Activated CD4-positive, alpha-beta memory T cell treated with anti-CD3 and anti-CD28 coated beads for 36 hours (primary cell): ENCODE data around the gene TNNT1. TPM values are rescaled to one million over a fixed set of nuclear protein-coding genes. Genes with fewer than 3 reads are reported as not detected.
A peak's percentile ranks its signal among the peaks of the same experiment; 100 is the strongest.
"Not testable (repeated sequence)": the region's sequence is repeated elsewhere in the genome, so short reads cannot be mapped to it uniquely, and the experiment has no call there.

Source experiments
- CTCF ChIA-PET: fragments of 350-600 bp; sonication (Branson Sonifier 250); formaldehyde crosslinking; loops from one replicate; lab custom pipeline; 2021; ENCODE audit warnings: antibody characterized with exemption, inconsistent platforms; lab: Charles Lee
- POLR2A ChIA-PET: fragments of 350-600 bp; sonication (Branson Sonifier 250); formaldehyde crosslinking; loops from one replicate; lab custom pipeline; 2021; ENCODE audit warnings: antibody characterized with exemption; lab: Charles Lee
- DNase-seq: peaks from one replicate; pipeline ENCODE4 v3.0.0-alpha.2; 2020
- H3K27ac Mint-ChIP-seq: one replicate; pipeline ENCODE4 v1.8.0; 2021; ENCODE audit warnings: mixed read lengths
- H3K27me3 Mint-ChIP-seq: one replicate; pipeline ENCODE4 v1.8.0; 2021; ENCODE audit warnings: mixed read lengths
- H3K36me3 Mint-ChIP-seq: one replicate; pipeline ENCODE4 v1.8.0; 2021; ENCODE audit warnings: mixed read lengths
- H3K4me1 Mint-ChIP-seq: one replicate; pipeline ENCODE4 v1.8.0; 2021; ENCODE audit warnings: low read depth, mixed read lengths
- H3K4me3 Mint-ChIP-seq: one replicate; pipeline ENCODE4 v1.8.0; 2021; ENCODE audit warnings: mild to moderate bottlenecking, mixed read lengths
- H3K9me3 Mint-ChIP-seq: one replicate; pipeline ENCODE4 v1.8.0; 2021; ENCODE audit warnings: mixed read lengths
- intact Hi-C: fragments of 100-400 bp; cut with micrococcal nuclease; formaldehyde crosslinking; loops from one replicate; pipeline ENCODE4 v1.15.1; 2023
- total RNA-seq, 2 experiments: library from RNA; stranded (reverse); gene quantifications; one replicate each; pipeline ENCODE4 v1.2.3, GENCODE V29; 2021

The TNNT1 gene
- total RNA-seq, 2 experiments from 2014 or later = not detected

DNA sequence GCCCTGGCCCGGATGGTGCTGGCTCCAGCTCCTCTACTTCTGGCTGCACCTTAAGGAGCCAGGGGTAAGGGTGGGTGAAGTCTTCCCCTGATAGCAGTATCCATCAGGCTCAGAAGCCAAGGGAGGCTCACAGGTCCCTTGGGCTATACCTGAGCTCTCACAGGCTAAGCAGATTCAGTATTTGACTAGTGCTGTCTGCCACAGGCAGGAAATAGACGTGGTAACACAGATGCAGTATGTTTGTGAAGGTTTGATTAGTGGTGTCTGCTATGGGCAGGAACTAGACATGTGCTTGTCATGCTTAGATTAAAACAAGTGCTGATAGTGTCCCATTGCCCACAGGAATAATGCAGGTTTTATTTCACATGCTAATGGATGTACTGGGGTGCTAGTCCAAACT is 27.1 kb upstream of the TNNT1 start:
- Mint-ChIP-seq H3K36me3 (no peaks in the 10 kb centered on the region), H3K4me1 (peaks cover 21% of the 10 kb centered on the region), H3K27ac (no peak overlapping the region), H3K4me3 (no peak overlapping the region), H3K27me3 (peaks cover 65% of the 10 kb centered on the region), H3K9me3 (no peaks in the 10 kb centered on the region)
- CTCF ChIA-PET = interaction anchor here (3.2 kb wide), 1 partner anchor 16 kb away, joined by 17 read pairs; no protein-coding TSS in a partner anchor
- POLR2A ChIA-PET = no interaction called here
- DNase-seq = no peak
- intact Hi-C loops = loop anchor here (10.0 kb wide), 1 partner anchor 79 kb away; the partner anchor contains the start of gene PPP6R1

DNA sequence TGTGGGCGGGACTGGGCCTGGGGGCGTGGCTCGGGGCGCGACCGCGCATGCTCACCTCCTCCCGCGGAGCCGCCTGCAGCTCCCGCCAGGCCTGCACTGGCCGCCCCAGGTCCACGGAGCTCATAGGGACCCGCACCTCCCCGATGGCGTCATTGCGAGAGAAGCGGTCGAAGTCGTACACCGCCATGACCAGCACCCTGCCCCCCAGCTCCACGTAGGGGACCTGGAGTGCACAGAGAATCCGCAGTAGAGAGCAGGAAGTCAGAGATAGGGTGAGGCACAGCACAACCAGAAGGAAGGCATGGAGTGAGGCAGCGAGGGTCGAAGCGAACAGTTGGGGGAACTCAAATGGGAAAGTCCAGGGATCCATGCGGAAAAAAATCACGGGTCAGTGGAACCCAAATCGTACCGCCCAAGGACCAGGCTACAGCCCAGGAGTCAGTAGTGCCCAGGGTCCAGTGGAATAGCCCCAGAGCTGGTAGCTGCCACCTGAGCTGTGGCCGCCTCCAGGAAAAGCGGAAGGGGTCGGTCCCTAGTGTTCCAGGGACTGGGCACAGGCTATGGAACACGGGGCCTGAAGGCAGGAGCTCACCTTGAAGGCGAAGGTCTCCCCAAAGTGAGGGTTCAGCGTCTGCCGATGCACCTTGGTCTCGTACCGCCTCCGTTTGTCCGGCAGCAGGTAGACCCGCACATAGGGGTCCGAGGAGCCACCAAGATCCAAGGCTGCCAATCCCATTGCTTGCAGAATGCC is 26.3 kb upstream of the TNNT1 start:
- Mint-ChIP-seq H3K9me3 (no peaks in the 10 kb centered on the region), H3K27me3 (peaks cover 62% of the 10 kb centered on the region), H3K4me1 (peaks cover 16% of the 10 kb centered on the region), H3K4me3 (no peak overlapping the region), H3K27ac (no peak overlapping the region), H3K36me3 (no peaks in the 10 kb centered on the region)
- no peak for DNase-seq
- ChIA-PET POLR2A (no interaction called here), CTCF (interaction anchor here (1.1 to 3.2 kb wide), 3 partner anchors 10 to 87 kb away, joined by 3 to 17 read pairs (median 9); no protein-coding TSS in a partner anchor)
- intact Hi-C loops = loop anchor here (10.0 kb wide), 1 partner anchor 80 kb away; the partner anchor contains the start of gene PPP6R1

DNA sequence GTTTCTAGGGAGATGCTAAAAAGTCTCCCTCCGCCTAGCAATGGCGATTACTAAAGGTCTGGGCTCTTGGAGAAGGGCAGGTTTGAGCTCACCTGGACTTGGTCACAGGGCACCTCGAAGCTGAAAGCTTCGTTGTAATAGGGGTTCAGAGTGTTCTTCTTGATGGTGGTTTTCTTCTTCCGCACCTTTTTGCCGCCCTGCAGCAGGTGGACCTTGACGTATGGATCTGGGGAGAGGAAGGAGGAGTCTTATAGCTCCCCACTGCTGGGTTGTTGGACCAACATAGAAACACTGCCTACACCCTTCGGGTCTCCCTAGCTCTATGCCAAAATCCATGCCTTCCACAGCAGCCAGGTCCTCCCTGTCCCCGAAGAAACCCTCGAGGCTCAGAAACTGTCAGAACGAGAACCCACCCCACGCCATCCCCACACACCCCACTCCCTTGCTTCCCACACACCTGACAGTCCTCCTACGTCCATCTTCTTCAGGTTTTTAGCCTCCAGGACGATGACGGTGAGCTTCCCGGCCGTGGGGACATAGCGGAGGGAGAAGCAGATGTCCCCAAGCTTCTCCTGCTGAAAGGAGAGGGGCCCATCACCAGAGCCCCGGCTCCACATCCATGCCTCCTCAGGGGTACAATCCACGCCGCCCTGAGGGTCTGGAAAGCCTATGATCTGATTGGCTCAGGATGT is 25.6 kb upstream of the TNNT1 start:
- Mint-ChIP-seq H3K4me1 (peaks cover 10% of the 10 kb centered on the region), H3K9me3 (no peaks in the 10 kb centered on the region), H3K27me3 (peaks cover 61% of the 10 kb centered on the region), H3K4me3 (no peak overlapping the region), H3K36me3 (no peaks in the 10 kb centered on the region), H3K27ac (no peak overlapping the region)
- intact Hi-C loops = loop anchor here (10.0 kb wide), 1 partner anchor 80 kb away; the partner anchor contains the start of gene PPP6R1
- CTCF ChIA-PET = interaction anchor here (1.1 to 3.2 kb wide), 3 partner anchors 10 to 86 kb away, joined by 3 to 17 read pairs (median 9); no protein-coding TSS in a partner anchor
- DNase-seq = no peak
- POLR2A ChIA-PET = no interaction called here

DNA sequence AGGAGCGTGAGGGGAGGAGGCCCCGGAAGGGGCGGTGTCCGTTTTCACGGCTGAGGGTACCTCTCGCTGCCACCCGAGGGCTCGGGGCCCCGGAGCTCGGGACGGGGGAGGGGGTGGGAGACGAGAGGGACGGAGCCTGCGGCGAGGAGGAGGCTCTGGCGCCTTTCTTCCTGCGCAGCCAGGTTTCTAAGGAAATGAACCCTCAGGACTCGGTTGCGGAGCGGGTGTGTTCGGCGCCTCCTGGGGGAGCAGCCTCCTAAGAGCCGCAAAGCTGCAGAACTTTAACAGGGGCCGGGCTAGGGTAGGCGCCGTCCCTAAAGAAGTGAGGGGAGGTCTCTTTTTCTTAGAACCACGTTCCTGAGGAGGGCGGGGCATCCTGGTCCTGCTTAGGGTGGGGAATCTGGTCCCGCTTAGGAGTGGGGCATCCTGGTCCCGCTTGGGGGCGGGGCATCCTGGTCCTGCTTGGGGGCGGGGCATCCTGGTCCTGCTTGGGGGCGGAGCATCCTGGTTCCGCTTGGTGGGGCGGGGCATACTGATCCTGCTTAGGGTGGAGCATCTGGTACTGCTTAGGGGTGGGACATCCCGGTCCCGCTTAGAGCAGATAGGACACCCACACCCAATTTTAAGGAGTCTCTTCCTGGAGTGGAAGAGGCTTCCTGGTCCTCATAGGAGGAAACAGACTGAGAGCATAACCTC is 24.9 kb upstream of the TNNT1 start:
- peak; percentile 69 for DNase-seq
- Mint-ChIP-seq H3K4me1 (peaks cover 5% of the 10 kb centered on the region), H3K27me3 (peaks cover 62% of the 10 kb centered on the region), H3K36me3 (no peaks in the 10 kb centered on the region), H3K9me3 (no peaks in the 10 kb centered on the region), H3K27ac (no peak overlapping the region), H3K4me3 (peak overlapping the region; percentile 43)
- CTCF ChIA-PET = interaction anchor here (1.1 to 3.2 kb wide), 3 partner anchors 9 to 86 kb away, joined by 3 to 17 read pairs (median 9); no protein-coding TSS in a partner anchor
- POLR2A ChIA-PET = interaction anchor here (0.7 kb wide), 1 partner anchor 656 kb away, joined by 3 read pairs; no protein-coding TSS in a partner anchor
- intact Hi-C loops = loop anchor here (10.0 kb wide), 1 partner anchor 81 kb away; the partner anchor contains the start of gene PPP6R1

DNA sequence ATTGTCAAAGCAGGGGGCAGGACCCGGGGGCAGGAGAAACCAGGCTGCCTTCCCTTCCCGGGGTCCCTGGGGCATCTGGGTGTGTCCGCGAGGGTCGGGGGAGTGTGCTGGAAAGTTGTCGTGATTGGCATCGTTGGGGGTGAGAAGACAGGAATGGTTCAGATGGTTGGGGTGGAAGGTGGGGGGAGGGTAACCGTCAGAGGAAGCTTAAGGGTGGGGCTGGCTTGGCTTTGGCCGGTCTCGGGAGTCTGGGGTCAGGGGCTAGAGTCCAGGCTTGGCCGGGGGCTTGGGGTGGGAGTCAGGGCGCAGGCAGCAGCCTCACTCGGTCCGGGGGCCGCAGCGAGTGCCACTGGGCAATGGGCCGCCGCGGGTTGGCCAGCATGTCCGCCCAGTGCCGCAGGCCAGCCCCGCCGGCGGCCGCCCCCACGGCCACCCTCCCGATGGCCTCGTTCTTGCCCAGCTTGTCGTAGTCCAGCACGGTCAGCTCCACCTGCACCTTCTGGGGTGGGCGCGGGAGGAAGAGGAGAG is 24.2 kb upstream of the TNNT1 start:
- H3K9me3 Mint-ChIP-seq = no peaks in the 10 kb centered on the region
- intact Hi-C loops = loop anchor here (10.0 kb wide), 1 partner anchor 82 kb away; the partner anchor contains the start of gene PPP6R1
- no peak overlapping the region for H3K27ac Mint-ChIP-seq
- no peak for DNase-seq
- ChIA-PET POLR2A (interaction anchor here (0.7 kb wide), 1 partner anchor 655 kb away, joined by 3 read pairs; no protein-coding TSS in a partner anchor), CTCF (interaction anchor here (3.2 kb wide), 1 partner anchor 13 kb away, joined by 17 read pairs; no protein-coding TSS in a partner anchor)
- peaks cover 59% of the 10 kb centered on the region for H3K27me3 Mint-ChIP-seq
- H3K36me3 Mint-ChIP-seq = no peaks in the 10 kb centered on the region
- H3K4me1 Mint-ChIP-seq = peaks cover 5% of the 10 kb centered on the region
- peak overlapping the region; percentile 43 for H3K4me3 Mint-ChIP-seq

DNA sequence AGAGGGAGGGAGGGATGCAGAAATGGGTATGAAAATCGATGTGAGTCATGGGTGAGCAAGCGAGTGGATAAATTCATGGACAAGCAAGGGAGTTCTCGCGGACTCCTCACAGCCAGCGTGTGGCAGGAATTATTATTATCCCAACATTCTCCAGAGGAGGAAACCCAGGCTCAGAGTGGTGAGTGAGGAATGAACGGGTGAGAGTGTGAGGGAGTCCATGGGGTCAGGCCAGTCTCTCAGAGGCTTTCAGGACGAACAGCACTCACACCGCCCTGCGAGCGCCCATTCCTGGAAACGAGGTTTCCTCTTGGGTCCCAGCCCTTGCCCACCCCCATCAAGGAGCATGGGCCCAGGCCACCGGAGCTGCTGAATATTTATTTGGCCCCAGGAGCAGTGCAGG is 23.7 kb upstream of the TNNT1 start:
- Mint-ChIP-seq H3K9me3 (no peaks in the 10 kb centered on the region), H3K27ac (no peak overlapping the region), H3K4me1 (peaks cover 5% of the 10 kb centered on the region), H3K4me3 (no peak overlapping the region), H3K27me3 (peaks cover 57% of the 10 kb centered on the region), H3K36me3 (no peaks in the 10 kb centered on the region)
- no peak for DNase-seq
- intact Hi-C loops = loop anchor here (10.0 kb wide), 1 partner anchor 82 kb away; the partner anchor contains the start of gene PPP6R1
- ChIA-PET CTCF (no interaction called here), POLR2A (no interaction called here)

DNA sequence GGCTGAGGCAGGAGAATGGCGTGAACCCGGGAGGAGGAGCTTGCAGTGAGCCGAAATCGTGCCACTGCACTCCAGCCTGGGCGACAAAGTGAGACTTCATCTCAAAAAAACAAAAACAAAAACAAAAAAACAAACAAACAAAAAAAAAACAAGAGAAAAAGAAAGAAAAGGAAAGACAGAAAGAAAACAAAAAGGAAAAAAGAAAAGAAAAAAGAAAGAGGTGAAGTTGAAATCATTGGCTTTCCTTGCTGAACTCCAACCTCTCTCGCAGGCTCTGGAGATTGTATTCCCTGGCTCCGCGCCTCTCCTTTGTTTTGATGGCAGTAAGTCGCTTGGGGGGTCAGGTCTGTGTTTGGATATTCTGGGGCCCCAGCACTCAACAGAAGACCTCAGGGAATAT is 23.3 kb upstream of the TNNT1 start:
- H3K4me1 Mint-ChIP-seq, H3K4me3 Mint-ChIP-seq: not testable (repeated sequence)
- peaks cover 60% of the 10 kb centered on the region for H3K27me3 Mint-ChIP-seq

DNA sequence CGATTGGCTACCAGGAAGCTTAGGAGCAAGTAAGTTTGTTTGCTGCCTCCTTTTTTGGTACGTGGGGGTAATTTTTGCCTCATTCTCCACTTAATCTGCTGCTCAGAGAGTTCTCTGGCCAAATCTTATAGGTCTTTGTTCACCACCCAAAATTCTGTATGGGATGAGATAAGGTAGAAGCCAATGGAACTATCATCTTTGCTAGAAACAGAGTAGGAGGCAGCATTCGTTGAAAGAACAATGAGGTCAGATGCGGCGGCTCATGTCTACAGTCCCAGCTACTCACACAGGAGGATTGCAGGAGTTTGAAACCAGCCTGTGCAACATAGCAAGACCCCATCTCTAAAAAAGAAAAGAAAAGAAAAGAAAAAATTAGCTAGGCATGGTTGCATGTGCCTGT is 22.4 kb upstream of the TNNT1 start:
- intact Hi-C loops = loop anchor here (10.0 kb wide), 1 partner anchor 83 kb away; the partner anchor contains the start of gene PPP6R1
- CTCF ChIA-PET = interaction anchor here (0.8 kb wide), 1 partner anchor 12 kb away, joined by 3 read pairs; no protein-coding TSS in a partner anchor
- H3K36me3 Mint-ChIP-seq = peaks cover 3% of the 10 kb centered on the region
- H3K4me1 Mint-ChIP-seq = peaks cover 12% of the 10 kb centered on the region
- H3K27ac Mint-ChIP-seq = no peak overlapping the region
- H3K27me3 Mint-ChIP-seq = peaks cover 63% of the 10 kb centered on the region
- POLR2A ChIA-PET = no interaction called here
- H3K4me3 Mint-ChIP-seq = no peak overlapping the region
- H3K9me3 Mint-ChIP-seq = no peaks in the 10 kb centered on the region
- DNase-seq = no peak

More for the DNA sequence above, 23.3 kb upstream of the TNNT1 start:
- H3K36me3 Mint-ChIP-seq, H3K9me3 Mint-ChIP-seq, H3K27ac Mint-ChIP-seq, POLR2A ChIA-PET, DNase-seq, CTCF ChIA-PET: not testable (repeated sequence)
- intact Hi-C loops = loop anchor here (10.0 kb wide), 1 partner anchor 82 kb away; the partner anchor contains the start of gene PPP6R1

DNA sequence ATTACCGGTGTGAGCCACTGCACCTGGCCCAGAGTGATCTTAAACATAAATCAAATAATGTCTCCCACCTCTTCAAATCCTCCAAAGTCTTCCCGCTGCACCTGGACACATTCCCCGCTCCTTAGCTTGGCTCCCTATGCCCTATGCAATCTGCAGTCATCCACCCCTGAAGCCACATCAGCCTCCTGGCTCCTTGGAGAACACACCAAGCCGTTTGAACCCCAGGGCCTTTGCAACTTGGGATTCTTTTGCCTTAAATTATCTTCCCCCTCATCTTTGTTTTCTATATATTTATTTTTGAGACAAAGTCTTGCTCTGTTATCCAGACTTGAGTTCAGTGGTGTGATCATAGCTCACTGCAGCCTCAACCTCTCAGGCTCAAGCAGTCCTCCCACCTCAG is 20.1 kb upstream of the TNNT1 start:
- no peak overlapping the region for H3K4me3 Mint-ChIP-seq
- H3K4me1 Mint-ChIP-seq = peaks cover 15% of the 10 kb centered on the region
- peaks cover 64% of the 10 kb centered on the region for H3K27me3 Mint-ChIP-seq
- DNase-seq = no peak
- H3K36me3 Mint-ChIP-seq = peaks cover 3% of the 10 kb centered on the region
- intact Hi-C loops = no loop called here
- no peak overlapping the region for H3K27ac Mint-ChIP-seq
- POLR2A ChIA-PET = no interaction called here
- CTCF ChIA-PET = interaction anchor here (1.6 kb wide), 1 partner anchor 9 kb away, joined by 4 read pairs; no protein-coding TSS in a partner anchor
- H3K9me3 Mint-ChIP-seq = no peaks in the 10 kb centered on the region

DNA sequence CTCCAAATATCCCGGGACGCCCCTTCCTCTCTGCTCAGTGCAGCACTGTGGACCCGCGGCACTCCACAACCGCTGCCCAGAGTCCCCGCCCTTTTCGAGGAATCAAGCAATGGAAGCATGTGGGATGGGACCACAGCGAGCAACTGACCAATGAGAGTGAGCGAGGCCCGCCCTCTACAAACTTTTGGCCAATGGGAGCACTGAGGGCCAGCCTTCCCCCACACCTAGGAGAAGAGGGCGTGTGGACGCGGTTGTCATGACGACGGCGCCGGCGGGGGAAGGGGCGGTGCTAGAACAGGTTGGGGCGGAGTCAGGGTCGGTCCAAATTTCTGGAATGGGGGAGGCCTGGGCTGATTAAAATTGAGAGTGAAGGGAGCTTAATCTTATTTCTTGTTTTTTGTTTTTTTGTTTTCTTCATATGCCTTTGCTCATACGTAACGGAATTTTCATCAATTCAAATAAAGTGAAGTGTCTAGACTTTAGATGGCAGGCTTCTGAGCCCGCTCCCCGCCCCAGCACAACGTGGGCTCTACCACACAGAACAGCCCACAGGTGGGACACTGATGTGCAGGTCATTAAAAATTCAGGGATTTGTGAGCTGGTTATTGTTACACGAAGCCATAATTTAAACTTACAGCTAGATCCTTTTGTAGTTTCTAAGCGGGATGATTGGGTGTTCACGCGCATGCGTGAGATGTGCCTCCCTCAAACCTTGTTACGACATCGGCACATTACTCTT is 17.7 kb upstream of the TNNT1 start, which contains the start of gene DNAAF3:
TSS of gene DNAAF3 (minus strand) at position 84 of the 739 bp plus-strand sequence. CDS start 200 bp downstream, outside the sequence.
- Mint-ChIP-seq H3K27ac (no peak within 1 kb of the TSS), H3K4me3 (peak within 1 kb of the TSS; percentile 61), H3K4me1 (peaks cover 12% of the 10 kb centered on the region), H3K36me3 (peaks cover 3% of the 10 kb centered on the region), H3K9me3 (no peaks in the 10 kb centered on the region), H3K27me3 (peaks cover 52% of the 10 kb centered on the region)
- peak; percentile 85 for DNase-seq
- intact Hi-C loops = no loop called here
- ChIA-PET POLR2A (no interaction called here), CTCF (interaction anchor here (1.0 to 1.6 kb wide), 2 partner anchors 24 to 337 kb away, joined by 3 to 8 read pairs; no protein-coding TSS in a partner anchor)
